Endothelial cell of umbilical vein (primary cell): ENCODE data around the gene SRCIN1.
A peak's percentile ranks its signal among the peaks of the same experiment; 100 is the strongest.

Source experiments
- CTCF ChIP-seq, 2 donors: IDR thresholded peaks; 1 replicate in 1 of 2; 2 replicates in 1 of 2; pipeline ENCODE4 v1.5.1; 2011; ENCODE audit warnings: low read length in 2 of 2, mild to moderate bottlenecking in 2 of 2, moderate library complexity in 2 of 2, control low read depth in 1 of 2, inconsistent platforms in 1 of 2, low read depth in 1 of 2; ENCODE audit not compliant: insufficient read depth in 1 of 2; ENCODE audit errors: extremely low read depth in 1 of 2
- EZH2 ChIP-seq: IDR thresholded peaks from 2 replicates; pipeline ENCODE4 v1.6.1; 2012; ENCODE audit warnings: borderline replicate concordance, low read depth, mild to moderate bottlenecking, moderate library complexity, low read length, inconsistent platforms; ENCODE audit not compliant: severe bottlenecking
- GATA2 ChIP-seq: IDR thresholded peaks from 2 replicates; pipeline ENCODE4 v1.7.0; 2011; ENCODE audit warnings: low read depth, mild to moderate bottlenecking, moderate library complexity, mixed read lengths, low read length; ENCODE audit not compliant: insufficient read length, insufficient read depth
- JUN ChIP-seq: IDR thresholded peaks from 2 replicates; pipeline ENCODE4 v1.6.1; 2011; ENCODE audit warnings: borderline replicate concordance, low read depth; ENCODE audit not compliant: insufficient read length, insufficient read depth
- POLR2A ChIP-seq: IDR thresholded peaks from 2 replicates; pipeline ENCODE4 v1.6.1; 2012; ENCODE audit warnings: low read depth, mild to moderate bottlenecking, control low read depth, low read length
- POLR2AphosphoS5 ChIP-seq: IDR thresholded peaks from 2 replicates; pipeline ENCODE4 v1.6.1; 2012; ENCODE audit warnings: low read depth, mild to moderate bottlenecking, control low read depth, low read length, moderate library complexity; ENCODE audit not compliant: insufficient read depth
- TF ChIP-seq, protein P1 (sequence below): IDR thresholded peaks from 2 replicates; pipeline ENCODE4 v1.6.1; 2011; ENCODE audit not compliant: insufficient read depth, insufficient read length

- TF ChIP-seq CTCF (IDR thresholded peaks at IDR 0.05; ENCODE audit: extremely low read depth in 1 of 2, insufficient read depth in 1 of 2, low read depth in 1 of 2, low read length in 2 of 2) (no peak), POLR2A (peak; percentile 46), POLR2AphosphoS5 (peak; percentile 52), EZH2 (no peak), JUN (no peak), GATA2 (no peak)
- TF ChIP-seq, protein P1, sequence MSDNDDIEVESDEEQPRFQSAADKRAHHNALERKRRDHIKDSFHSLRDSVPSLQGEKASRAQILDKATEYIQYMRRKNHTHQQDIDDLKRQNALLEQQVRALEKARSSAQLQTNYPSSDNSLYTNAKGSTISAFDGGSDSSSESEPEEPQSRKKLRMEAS, result no peak
These were observed 95.9 kb downstream of the SRCIN1 start for GRCh38 chr17:38509772-38510420.
